Sigmoid colon (tissue), 7 donors: ENCODE data around the gene PCYOX1L. TPM values are rescaled to one million over a fixed set of nuclear protein-coding genes. Genes with fewer than 3 reads are reported as not detected.

Source experiments
- DNase-seq: peaks from one replicate; pipeline ENCODE4 v3.0.0-alpha.2; 2019
- H3K27ac ChIP-seq, 4 donors: fragments of 200-600 bp; sonication (generic); one replicate each; pipeline ENCODE4 v1.5.1; 2016 to 2019; ENCODE audit warnings: mild to moderate bottlenecking in 1 of 4
- H3K27me3 ChIP-seq, 3 donors: fragments of 200-600 bp; sonication (generic); one replicate each; pipeline ENCODE4 v1.5.1; 2019; ENCODE audit warnings: mild to moderate bottlenecking in 1 of 3
- H3K36me3 ChIP-seq, 4 donors: fragments of 200-600 bp; sonication (generic); one replicate each; pipeline ENCODE4 v1.5.1; 2016 to 2019
- H3K4me1 ChIP-seq, 4 donors: fragments of 200-600 bp; sonication (generic); one replicate each; pipeline ENCODE4 v1.5.1; 2017 to 2019
- H3K4me3 ChIP-seq, 4 donors: fragments of 200-600 bp; sonication (generic); one replicate each; pipeline ENCODE4 v1.5.1; 2017 to 2019; ENCODE audit warnings: mild to moderate bottlenecking in 2 of 4, moderate library complexity in 1 of 4
- H3K9me3 ChIP-seq, 4 donors: fragments of 200-600 bp in 3 of 4; sonication (generic) in 3 of 4; one replicate each; pipeline versions ENCODE4 v1.5.1 to v1.6.1; 2013 to 2019
- EP300 ChIP-seq, 4 donors: sonication (generic); formaldehyde crosslinking; IDR thresholded peaks; one replicate each; pipeline ENCODE4 v1.6.1; 2017; ENCODE audit warnings: antibody characterized with exemption in 4 of 4
- POLR2A ChIP-seq, 2 donors: fragments of 450-650 bp; IDR thresholded peaks; one replicate each; pipeline ENCODE4 v1.6.1; 2016; ENCODE audit warnings: antibody characterized with exemption in 2 of 2, mild to moderate bottlenecking in 2 of 2, moderate library complexity in 2 of 2
- POLR2AphosphoS5 ChIP-seq, 4 donors: sonication (generic); formaldehyde crosslinking; IDR thresholded peaks; one replicate each; pipeline ENCODE4 v1.6.1; 2017; ENCODE audit warnings: antibody characterized with exemption in 4 of 4
- WGBS, 2 donors: extraction: QIAGEN DNeasy Blood & Tissue Kit; methylation state at CpG; one replicate each; pipeline ENCODE4 v1.1.7; 2013; 5-methylcytosine and 5-hydroxymethylcytosine counted together
- intact Hi-C: fragments of 100-400 bp; cut with DNase I; formaldehyde crosslinking; loops from one replicate; pipeline ENCODE4 v1.15.1; 2023
- polyA plus RNA-seq, 3 donors: library from polyadenylated mRNA; stranded (reverse); fragments of 200-250 nt; gene quantifications; one replicate each; pipeline ENCODE4 v1.2.3, GENCODE V29; 2013
- total RNA-seq, 4 donors: library from RNA; depleted of rRNA; stranded (reverse); fragments of >200 nt; gene quantifications; one replicate each; pipeline ENCODE4 v1.1.0, GENCODE V29; 2016
- TF ChIP-seq, protein P1 (sequence below), 4 experiments: fragments of 450-650 bp in 3 of 4; fragments of 200-600 bp in 1 of 4; IDR thresholded peaks; one replicate each; pipeline ENCODE4 v1.5.1; 2016 to 2019; ENCODE audit warnings: antibody characterized with exemption in 4 of 4, mild to moderate bottlenecking in 3 of 4, moderate library complexity in 2 of 4
- donor health status: healthy with polysubstance abuse.
- donor health status: Bipolar disorder and iron deficiency.
- donor health status: healthy.

The PCYOX1L gene
- total and polyA plus RNA-seq, 7 donors = 0.69 to 7.4 (median 3.3) TPM

- no peak for DNase-seq
- Histone ChIP-seq H3K4me3 (no peak overlapping the region), H3K36me3 (no peaks in the 10 kb centered on the region), H3K4me1 (peaks cover 0 to 8% (median 6%) of the 10 kb centered on the region in 4 donors), H3K9me3 (no peaks in the 10 kb centered on the region), H3K27ac (no peak overlapping the region), H3K27me3 (no peaks in the 10 kb centered on the region)
- intact Hi-C loops = no loop called here
- WGBS, 2 donors = 60 to 77% methylated on average over 6 of the region's 6 CpGs
- TF ChIP-seq POLR2AphosphoS5 (IDR thresholded peaks at IDR 0.05) = no peak
- TF ChIP-seq, protein P1, sequence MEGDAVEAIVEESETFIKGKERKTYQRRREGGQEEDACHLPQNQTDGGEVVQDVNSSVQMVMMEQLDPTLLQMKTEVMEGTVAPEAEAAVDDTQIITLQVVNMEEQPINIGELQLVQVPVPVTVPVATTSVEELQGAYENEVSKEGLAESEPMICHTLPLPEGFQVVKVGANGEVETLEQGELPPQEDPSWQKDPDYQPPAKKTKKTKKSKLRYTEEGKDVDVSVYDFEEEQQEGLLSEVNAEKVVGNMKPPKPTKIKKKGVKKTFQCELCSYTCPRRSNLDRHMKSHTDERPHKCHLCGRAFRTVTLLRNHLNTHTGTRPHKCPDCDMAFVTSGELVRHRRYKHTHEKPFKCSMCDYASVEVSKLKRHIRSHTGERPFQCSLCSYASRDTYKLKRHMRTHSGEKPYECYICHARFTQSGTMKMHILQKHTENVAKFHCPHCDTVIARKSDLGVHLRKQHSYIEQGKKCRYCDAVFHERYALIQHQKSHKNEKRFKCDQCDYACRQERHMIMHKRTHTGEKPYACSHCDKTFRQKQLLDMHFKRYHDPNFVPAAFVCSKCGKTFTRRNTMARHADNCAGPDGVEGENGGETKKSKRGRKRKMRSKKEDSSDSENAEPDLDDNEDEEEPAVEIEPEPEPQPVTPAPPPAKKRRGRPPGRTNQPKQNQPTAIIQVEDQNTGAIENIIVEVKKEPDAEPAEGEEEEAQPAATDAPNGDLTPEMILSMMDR (IDR thresholded peaks at IDR 0.05) = no peak
- no peak for TF ChIP-seq POLR2A (IDR thresholded peaks at IDR 0.05)
- no peak for TF ChIP-seq EP300 (IDR thresholded peaks at IDR 0.05)
Observed at GRCh38 chr5:149313151-149313841, 44.5 kb upstream of the PCYOX1L start.

DNA sequence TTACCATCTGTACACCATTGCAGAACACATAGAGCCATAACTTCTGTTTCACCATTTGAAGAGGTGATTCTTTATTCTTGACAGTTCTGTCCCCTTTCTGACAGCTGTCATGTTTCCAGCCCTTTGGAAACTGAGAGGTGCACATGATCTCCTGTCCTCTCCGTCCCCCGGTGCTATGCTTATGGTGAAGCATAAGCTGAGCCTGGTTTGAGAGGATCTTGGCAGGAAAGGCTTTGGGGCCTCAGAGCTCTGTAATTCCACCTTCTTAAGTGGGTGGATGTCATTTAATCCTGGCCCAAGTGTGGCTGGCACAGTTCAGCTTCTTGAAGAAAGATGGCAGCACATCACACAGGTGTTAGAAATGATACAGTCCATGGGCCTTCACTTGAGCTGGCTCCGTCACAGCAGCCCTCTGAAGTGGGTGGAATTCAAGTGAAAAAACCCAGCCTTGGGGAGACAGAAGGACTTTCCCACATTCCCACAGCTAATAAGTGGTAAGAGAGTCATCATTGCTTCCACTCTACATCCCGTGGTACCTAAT, 43.2 kb upstream of the PCYOX1L start:
- peaks cover 0 to 8% (median 6%) of the 10 kb centered on the region in 4 donors for H3K4me1 ChIP-seq
- no peak overlapping the region for H3K4me3 ChIP-seq
- WGBS, 2 donors = 93 to 94% methylated on average over 4 of the region's 4 CpGs
- no peak overlapping the region for H3K27ac ChIP-seq
- no peaks in the 10 kb centered on the region for H3K27me3 ChIP-seq
- H3K36me3 ChIP-seq = no peaks in the 10 kb centered on the region
- H3K9me3 ChIP-seq = no peaks in the 10 kb centered on the region
- no peak for DNase-seq
- intact Hi-C loops = loop anchor here (5.0 kb wide), 2 partner anchors 53 to 253 kb away; no protein-coding TSS in a partner anchor
- TF ChIP-seq, protein P1 (IDR thresholded peaks at IDR 0.05) = no peak
- TF ChIP-seq POLR2A (IDR thresholded peaks at IDR 0.05) = no peak
- no peak for TF ChIP-seq POLR2AphosphoS5 (IDR thresholded peaks at IDR 0.05)
- no peak for TF ChIP-seq EP300 (IDR thresholded peaks at IDR 0.05)

DNA sequence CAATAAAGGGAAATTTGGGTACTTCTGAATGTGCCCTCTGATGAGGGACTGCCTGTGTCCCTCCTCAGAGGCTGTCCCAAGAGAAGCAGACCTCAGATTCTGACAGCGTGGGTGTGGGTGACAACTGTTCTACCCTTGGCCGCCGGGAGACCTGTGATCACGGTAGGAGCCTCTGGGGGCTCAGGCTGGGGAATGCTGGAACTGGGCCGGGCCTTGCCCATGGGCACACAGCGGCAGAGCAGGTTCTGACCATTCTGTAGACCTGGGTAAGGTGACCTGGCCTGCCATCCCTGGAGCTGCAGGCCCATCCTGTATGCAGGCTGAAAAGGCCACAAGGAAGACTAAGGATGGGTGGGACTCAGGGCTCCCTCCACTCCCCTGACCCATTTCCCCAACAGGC, 42.1 kb upstream of the PCYOX1L start:
- no peak for DNase-seq
- H3K4me3 ChIP-seq = no peak overlapping the region
- peaks cover 0 to 15% (median 12%) of the 10 kb centered on the region in 4 donors for H3K4me1 ChIP-seq
- TF ChIP-seq POLR2A (IDR thresholded peaks at IDR 0.05) (no peak), EP300 (IDR thresholded peaks at IDR 0.05) (no peak), POLR2AphosphoS5 (IDR thresholded peaks at IDR 0.05) (no peak)
- TF ChIP-seq, protein P1 (IDR thresholded peaks at IDR 0.05) = no peak
- no peaks in the 10 kb centered on the region for H3K36me3 ChIP-seq
- no peak overlapping the region for H3K27ac ChIP-seq
- no peaks in the 10 kb centered on the region for H3K27me3 ChIP-seq
- 92 to 93% methylated on average over 6 of the region's 6 CpGs for WGBS, 2 donors
- intact Hi-C loops = loop anchor here (5.0 kb wide), 2 partner anchors 52 to 252 kb away; no protein-coding TSS in a partner anchor
- H3K9me3 ChIP-seq = no peaks in the 10 kb centered on the region

DNA sequence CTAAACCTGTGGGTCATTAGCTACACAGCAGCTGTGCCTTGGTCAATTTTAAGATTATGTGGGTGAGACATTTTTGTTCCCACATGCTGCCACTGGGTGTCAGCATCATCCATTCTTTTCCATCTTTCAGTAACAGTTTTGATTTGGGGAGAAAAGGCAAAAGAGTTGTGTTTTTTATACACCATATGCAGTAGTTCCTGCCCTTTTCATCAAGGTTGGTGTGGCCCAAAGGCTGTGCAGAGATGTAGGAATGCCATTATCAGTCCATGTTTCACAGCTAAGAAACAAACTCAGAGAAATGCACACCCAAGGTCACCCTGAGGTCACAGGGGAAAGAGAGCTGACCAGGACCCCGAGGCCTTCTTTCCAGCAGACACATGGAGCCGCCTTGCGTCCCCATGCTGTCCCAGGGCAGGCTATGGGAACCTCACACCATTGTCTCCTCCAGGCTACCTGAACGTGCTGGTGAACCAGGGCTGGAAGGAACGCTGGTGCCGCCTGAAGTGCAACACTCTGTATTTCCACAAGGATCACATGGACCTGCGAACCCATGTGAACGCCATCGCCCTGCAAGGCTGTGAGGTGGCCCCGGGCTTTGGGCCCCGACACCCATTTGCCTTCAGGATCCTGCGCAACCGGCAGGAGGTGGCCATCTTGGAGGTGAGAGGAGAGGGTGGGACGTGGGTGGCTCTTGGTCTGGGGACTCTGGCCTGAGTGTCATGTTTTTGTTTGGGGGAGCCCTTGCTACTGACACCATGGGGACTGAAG, 40.4 kb upstream of the PCYOX1L start:
- WGBS, 2 donors = 83 to 88% methylated on average over 14 of the region's 14 CpGs
- Histone ChIP-seq H3K27ac (peak overlapping the region in 3 of 4 donors; percentile 9 to 64 (median 40)), H3K27me3 (no peaks in the 10 kb centered on the region), H3K9me3 (no peaks in the 10 kb centered on the region), H3K4me3 (no peak overlapping the region), H3K36me3 (no peaks in the 10 kb centered on the region), H3K4me1 (peaks cover 0 to 24% (median 17%) of the 10 kb centered on the region in 4 donors)
- intact Hi-C loops = loop anchor here (5.0 kb wide), 2 partner anchors 50 to 250 kb away; no protein-coding TSS in a partner anchor
- DNase-seq = no peak
- TF ChIP-seq, protein P1 (IDR thresholded peaks at IDR 0.05) = peak; percentile 48 to 77 (median 68)
- no peak for TF ChIP-seq POLR2AphosphoS5 (IDR thresholded peaks at IDR 0.05)
